GM10248 (cell line): ENCODE results near the gene CDKN3.
"Not testable (repeated sequence)": the region's sequence is repeated elsewhere in the genome, so short reads cannot be mapped to it uniquely, and the experiment has no call there.

Source experiments
- CTCF ChIA-PET: fragments of 300-600 bp; sonication (Branson Sonifier 250); formaldehyde crosslinking; extraction: SDS; loops from one replicate; lab custom pipeline; 2021; ENCODE audit warnings: antibody characterized with exemption; lab: Yijun Ruan, JAX
- POLR2A ChIA-PET: fragments of 350-650 bp; sonication (Branson Sonifier 250); formaldehyde crosslinking; extraction: SDS; loops from one replicate; lab custom pipeline; 2020; ENCODE audit warnings: antibody characterized with exemption; lab: Yijun Ruan, JAX
- DNase-seq: peaks from one replicate; pipeline ENCODE4 v3.0.0; 2012; ENCODE audit errors: extremely low spot score
- TF ChIP-seq, protein P1 (sequence below): IDR thresholded peaks from 2 replicates; pipeline ENCODE4 v1.5.1; 2012; ENCODE audit warnings: mild to moderate bottlenecking, low read depth; ENCODE audit errors: extremely low read depth, missing control alignments, control extremely low read depth

Gene CDKN3

DNA sequence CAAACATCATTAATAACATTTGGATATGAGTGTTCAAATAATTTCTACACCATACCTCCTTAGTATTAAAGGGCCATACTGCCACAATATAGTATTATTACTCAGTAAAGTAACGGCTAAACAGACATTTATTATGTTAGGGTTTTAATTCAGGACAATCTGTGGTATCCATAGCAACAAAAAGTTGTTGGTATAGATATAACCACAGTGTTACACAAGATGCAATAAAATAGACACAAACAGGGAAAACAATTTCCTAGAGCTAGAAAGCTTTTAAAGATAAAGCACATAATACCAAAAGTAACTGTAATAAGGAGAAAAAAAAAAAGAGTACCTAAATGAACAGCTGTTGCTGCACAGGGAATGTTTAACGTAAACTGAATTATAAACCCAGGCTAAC lies 28.3 kb downstream of the CDKN3 start:
- TF ChIP-seq, protein P1, sequence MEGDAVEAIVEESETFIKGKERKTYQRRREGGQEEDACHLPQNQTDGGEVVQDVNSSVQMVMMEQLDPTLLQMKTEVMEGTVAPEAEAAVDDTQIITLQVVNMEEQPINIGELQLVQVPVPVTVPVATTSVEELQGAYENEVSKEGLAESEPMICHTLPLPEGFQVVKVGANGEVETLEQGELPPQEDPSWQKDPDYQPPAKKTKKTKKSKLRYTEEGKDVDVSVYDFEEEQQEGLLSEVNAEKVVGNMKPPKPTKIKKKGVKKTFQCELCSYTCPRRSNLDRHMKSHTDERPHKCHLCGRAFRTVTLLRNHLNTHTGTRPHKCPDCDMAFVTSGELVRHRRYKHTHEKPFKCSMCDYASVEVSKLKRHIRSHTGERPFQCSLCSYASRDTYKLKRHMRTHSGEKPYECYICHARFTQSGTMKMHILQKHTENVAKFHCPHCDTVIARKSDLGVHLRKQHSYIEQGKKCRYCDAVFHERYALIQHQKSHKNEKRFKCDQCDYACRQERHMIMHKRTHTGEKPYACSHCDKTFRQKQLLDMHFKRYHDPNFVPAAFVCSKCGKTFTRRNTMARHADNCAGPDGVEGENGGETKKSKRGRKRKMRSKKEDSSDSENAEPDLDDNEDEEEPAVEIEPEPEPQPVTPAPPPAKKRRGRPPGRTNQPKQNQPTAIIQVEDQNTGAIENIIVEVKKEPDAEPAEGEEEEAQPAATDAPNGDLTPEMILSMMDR = no peak
- ChIA-PET CTCF (interaction anchor here (1.3 to 3.0 kb wide), 4 partner anchors 10 to 28 kb away, joined by 4 to 15 read pairs (median 10); partner anchors contain the start of gene CDKN3), POLR2A (no interaction called here)
- no peak for DNase-seq

DNA sequence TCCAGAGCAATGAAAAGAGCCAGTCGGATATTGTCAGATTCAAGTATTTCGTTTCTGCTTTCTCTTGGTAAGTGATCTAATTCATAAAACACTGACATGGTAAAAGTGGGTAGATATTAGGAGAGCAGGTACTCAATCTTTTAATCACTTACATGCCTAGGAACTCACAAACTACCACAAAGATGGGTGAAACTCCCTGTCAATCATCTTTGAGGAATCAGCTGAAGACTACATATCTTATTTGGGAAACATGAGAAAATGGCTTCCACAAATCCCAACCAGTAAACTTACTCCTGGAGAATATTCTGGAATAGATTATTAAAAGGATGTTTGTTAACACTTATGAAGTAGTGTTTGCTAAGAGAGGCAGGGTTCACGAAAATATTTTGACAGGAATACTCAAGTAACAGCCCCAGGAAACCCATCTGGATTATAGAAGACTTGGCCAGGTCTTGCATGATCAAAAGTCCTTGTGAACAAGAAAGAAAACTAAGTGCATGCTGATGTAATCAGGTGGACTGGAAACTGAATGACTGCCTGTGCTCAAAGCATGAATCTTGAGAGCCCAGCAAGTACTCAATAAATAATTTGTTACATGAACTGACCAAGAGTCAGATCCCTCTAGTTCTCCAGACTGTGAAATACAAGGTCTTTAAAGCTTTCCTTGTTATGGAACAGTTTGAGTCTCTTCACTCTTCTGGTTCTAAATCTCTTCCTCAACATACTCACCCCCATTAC lies 28.9 kb downstream of the CDKN3 start:
- ChIA-PET POLR2A (no interaction called here), CTCF (interaction anchor here (1.0 to 1.8 kb wide), 3 partner anchors 10 to 29 kb away, joined by 4 to 6 read pairs (median 4); partner anchors contain the start of gene CDKN3)
- DNase-seq = no peak
- TF ChIP-seq, protein P1 = no peak

DNA sequence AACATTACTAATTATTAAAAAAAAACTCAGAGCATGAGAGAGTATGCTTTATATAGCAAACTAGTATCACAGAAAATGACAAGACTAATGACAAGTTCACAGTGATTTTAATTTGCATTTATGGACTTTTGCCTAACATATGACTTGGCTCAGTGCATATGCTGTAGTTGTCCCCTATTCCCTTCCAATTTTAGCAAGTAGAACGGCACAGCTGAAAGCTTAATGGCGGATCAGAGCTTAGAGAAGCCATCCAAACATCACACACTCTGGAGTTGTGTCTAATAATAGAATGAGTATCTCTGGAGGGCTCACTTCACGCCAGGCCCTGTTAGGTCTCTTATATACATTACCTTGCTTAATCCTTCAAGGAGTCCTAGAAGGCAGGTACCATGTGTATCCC lies 31.1 kb downstream of the CDKN3 start:
- ChIA-PET POLR2A (no interaction called here), CTCF (interaction anchor here (1.2 to 1.8 kb wide), 2 partner anchors 15 to 31 kb away, joined by 3 to 6 read pairs; partner anchors contain the start of gene CDKN3)
- DNase-seq = no peak
- TF ChIP-seq, protein P1 = no peak

DNA sequence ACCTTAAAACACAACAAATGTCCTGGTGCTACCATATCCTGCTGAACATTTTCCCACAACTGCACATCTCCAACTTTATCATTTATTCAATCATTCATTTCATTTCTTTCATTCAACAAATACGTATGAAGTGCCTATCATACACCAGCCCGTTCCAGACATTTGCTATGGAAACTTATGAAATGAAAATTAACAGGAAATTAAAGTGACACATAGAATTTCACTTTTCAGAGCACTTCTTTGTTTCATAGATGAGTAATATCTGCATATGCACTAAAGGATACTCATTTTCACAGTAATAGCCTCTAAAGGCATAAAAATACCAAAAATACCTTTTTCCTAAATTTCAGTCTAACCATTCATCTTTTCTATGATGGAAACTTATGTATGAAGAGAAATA lies 31.7 kb downstream of the CDKN3 start:
- ChIA-PET CTCF (interaction anchor here (1.0 to 1.2 kb wide), 2 partner anchors 8 to 16 kb away, joined by 3 to 4 read pairs; no protein-coding TSS in a partner anchor), POLR2A (no interaction called here)
- no peak for DNase-seq
- TF ChIP-seq, protein P1 = no peak

DNA sequence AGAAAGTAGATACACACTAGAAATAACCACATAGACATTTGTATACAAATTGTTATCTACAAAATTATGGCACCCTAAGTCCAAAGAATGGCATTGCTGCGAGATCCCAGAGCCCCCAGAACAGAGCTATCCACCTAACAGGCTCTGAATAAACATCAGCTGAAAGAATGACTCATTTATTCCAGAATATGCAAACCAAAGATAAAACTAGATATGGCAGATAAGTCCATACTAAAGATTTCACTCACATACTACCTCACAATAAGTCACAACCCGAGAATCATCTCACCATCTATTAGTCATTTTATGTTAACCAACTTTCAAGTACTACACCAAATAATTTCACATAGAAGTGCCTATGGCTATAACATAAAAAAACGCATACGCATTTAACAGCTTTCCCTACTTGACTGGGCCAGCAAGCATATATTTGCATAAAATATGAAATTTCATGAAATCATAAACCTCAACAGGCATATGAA lies 38.7 kb downstream of the CDKN3 start:
- DNase-seq = peak; percentile 20
- CTCF ChIA-PET = interaction anchor here (1.2 to 2.7 kb wide), 6 partner anchors 9 to 73 kb away, joined by 3 to 15 read pairs (median 4); no protein-coding TSS in a partner anchor
- TF ChIP-seq, protein P1 = no peak
- POLR2A ChIA-PET = no interaction called here

DNA sequence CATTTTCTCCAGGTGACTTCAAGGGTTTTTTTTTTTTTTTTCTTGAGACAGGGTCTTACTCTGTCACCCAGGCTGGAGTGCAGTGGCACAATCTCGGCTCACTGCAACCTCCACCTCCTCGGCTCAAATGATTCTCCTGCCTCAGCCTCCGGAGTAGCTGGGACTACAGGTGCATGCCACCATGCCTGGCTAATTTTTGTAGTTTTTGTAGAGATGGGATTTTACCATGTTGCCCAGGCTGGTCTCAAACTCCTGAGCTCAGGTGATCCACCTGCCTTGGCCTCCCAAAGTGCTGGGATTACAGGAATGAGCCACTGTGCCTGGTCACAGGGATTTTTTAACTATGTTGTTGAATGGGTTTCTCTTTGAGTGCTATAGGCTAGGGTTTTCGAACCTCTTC lies 41.1 kb downstream of the CDKN3 start:
- DNase-seq, POLR2A ChIA-PET: not testable (repeated sequence)
- CTCF ChIA-PET = interaction anchor here (0.7 to 1.4 kb wide), 2 partner anchors 26 to 41 kb away, joined by 3 to 6 read pairs; partner anchors contain the start of gene CDKN3
